Nephron (organoid): ENCODE results near the gene DDX3X.

Experiments used
- H3K27ac Mint-ChIP-seq, 3 experiments: 2 replicates each; pipeline ENCODE4 v1.8.0; 2020; ENCODE audit warnings: mixed read lengths in 3 of 3, mild to moderate bottlenecking in 2 of 3, moderate library complexity in 1 of 3
- H3K27me3 Mint-ChIP-seq: 2 replicates; pipeline ENCODE4 v1.8.0; 2021; ENCODE audit warnings: low read depth, mild to moderate bottlenecking, moderate library complexity, mixed read lengths
- H3K36me3 Mint-ChIP-seq: 2 replicates; pipeline ENCODE4 v1.8.0; 2020; ENCODE audit warnings: low read depth, mixed read lengths
- H3K4me1 Mint-ChIP-seq: 2 replicates; pipeline ENCODE4 v1.8.0; 2020; ENCODE audit warnings: mixed read lengths
- H3K4me3 Mint-ChIP-seq, 3 experiments: 2 replicates each; pipeline ENCODE4 v1.8.0; 2020; ENCODE audit warnings: mild to moderate bottlenecking in 3 of 3, mixed read lengths in 3 of 3, moderate library complexity in 2 of 3
- H3K9me3 Mint-ChIP-seq: 2 replicates; pipeline ENCODE4 v1.8.0; 2020; ENCODE audit warnings: mixed read lengths
- CTCF ChIP-seq, 3 experiments: fragments of 200-600 bp; sonication (generic); IDR thresholded peaks; one replicate each; pipeline ENCODE4 v1.5.0; 2021; ENCODE audit warnings: antibody characterized with exemption in 3 of 3; ENCODE audit not compliant: unreplicated experiment in 3 of 3

Gene DDX3X

GRCh38 chrX:41335198-41335957, 1.4 kb downstream of the DDX3X start:
- Mint-ChIP-seq H3K27ac (peak overlapping the region; percentile 100), H3K4me3 (peak overlapping the region; percentile 95 to 98 (median 96)), H3K9me3 (peaks cover 4% of the 10 kb centered on the region), H3K4me1 (peaks cover 30% of the 10 kb centered on the region), H3K36me3 (peaks cover 23% of the 10 kb centered on the region), H3K27me3 (no peaks in the 10 kb centered on the region)
- TF ChIP-seq CTCF (IDR thresholded peaks at IDR 0.05; ENCODE audit: unreplicated experiment in 3 of 3) = no peak

- H3K36me3 Mint-ChIP-seq = peaks cover 24% of the 10 kb centered on the region
- peak overlapping the region; percentile 100 for H3K27ac Mint-ChIP-seq
- H3K4me3 Mint-ChIP-seq = peak overlapping the region; percentile 95 to 98 (median 96)
- H3K9me3 Mint-ChIP-seq = peaks cover 4% of the 10 kb centered on the region
- H3K27me3 Mint-ChIP-seq = no peaks in the 10 kb centered on the region
- peaks cover 30% of the 10 kb centered on the region for H3K4me1 Mint-ChIP-seq
- no peak for TF ChIP-seq CTCF (IDR thresholded peaks at IDR 0.05; ENCODE audit: unreplicated experiment in 3 of 3)
Observed at GRCh38 chrX:41335958-41336331, 2.0 kb downstream of the DDX3X start.

GRCh38 chrX:41336447-41336846, 2.5 kb downstream of the DDX3X start:
- Mint-ChIP-seq H3K4me1 (peaks cover 30% of the 10 kb centered on the region), H3K27ac (peak overlapping the region in 2 of 3 experiments; percentile 100), H3K4me3 (peak overlapping the region; percentile 95 to 98 (median 96)), H3K27me3 (no peaks in the 10 kb centered on the region), H3K36me3 (peaks cover 29% of the 10 kb centered on the region), H3K9me3 (peaks cover 4% of the 10 kb centered on the region)
- no peak for TF ChIP-seq CTCF (IDR thresholded peaks at IDR 0.05; ENCODE audit: unreplicated experiment in 3 of 3)

- H3K27ac Mint-ChIP-seq = peak overlapping the region in 1 of 3 experiments; percentile 69
- peaks cover 4% of the 10 kb centered on the region for H3K9me3 Mint-ChIP-seq
- peak overlapping the region; percentile 95 to 98 (median 96) for H3K4me3 Mint-ChIP-seq
- H3K27me3 Mint-ChIP-seq = no peaks in the 10 kb centered on the region
- peaks cover 30% of the 10 kb centered on the region for H3K4me1 Mint-ChIP-seq
- peaks cover 33% of the 10 kb centered on the region for H3K36me3 Mint-ChIP-seq
- TF ChIP-seq CTCF (IDR thresholded peaks at IDR 0.05; ENCODE audit: unreplicated experiment in 3 of 3) = no peak
Observed at GRCh38 chrX:41337140-41337539, 3.2 kb downstream of the DDX3X start.

GRCh38 chrX:41338436-41338835, 4.5 kb downstream of the DDX3X start:
- Mint-ChIP-seq H3K27me3 (no peaks in the 10 kb centered on the region), H3K4me3 (peak overlapping the region in 2 of 3 experiments; percentile 21 to 58), H3K27ac (no peak overlapping the region), H3K4me1 (peaks cover 30% of the 10 kb centered on the region), H3K9me3 (peaks cover 4% of the 10 kb centered on the region), H3K36me3 (peaks cover 39% of the 10 kb centered on the region)
- TF ChIP-seq CTCF (IDR thresholded peaks at IDR 0.05; ENCODE audit: unreplicated experiment in 3 of 3) = no peak

GRCh38 chrX:41339148-41339547, 5.2 kb downstream of the DDX3X start:
- peaks cover 2% of the 10 kb centered on the region for H3K9me3 Mint-ChIP-seq
- no peaks in the 10 kb centered on the region for H3K27me3 Mint-ChIP-seq
- H3K27ac Mint-ChIP-seq = no peak overlapping the region
- H3K36me3 Mint-ChIP-seq = peaks cover 46% of the 10 kb centered on the region
- H3K4me3 Mint-ChIP-seq = no peak overlapping the region
- peaks cover 30% of the 10 kb centered on the region for H3K4me1 Mint-ChIP-seq
- no peak for TF ChIP-seq CTCF (IDR thresholded peaks at IDR 0.05; ENCODE audit: unreplicated experiment in 3 of 3)
